Measurements from ENCODE around the gene DYNLT4.
A peak's percentile ranks its signal among the peaks of the same experiment; 100 is the strongest.
"Not testable (repeated sequence)": the region's sequence is repeated elsewhere in the genome, so short reads cannot be mapped to it uniquely, and the experiment has no call there.

Gene DYNLT4

DNA sequence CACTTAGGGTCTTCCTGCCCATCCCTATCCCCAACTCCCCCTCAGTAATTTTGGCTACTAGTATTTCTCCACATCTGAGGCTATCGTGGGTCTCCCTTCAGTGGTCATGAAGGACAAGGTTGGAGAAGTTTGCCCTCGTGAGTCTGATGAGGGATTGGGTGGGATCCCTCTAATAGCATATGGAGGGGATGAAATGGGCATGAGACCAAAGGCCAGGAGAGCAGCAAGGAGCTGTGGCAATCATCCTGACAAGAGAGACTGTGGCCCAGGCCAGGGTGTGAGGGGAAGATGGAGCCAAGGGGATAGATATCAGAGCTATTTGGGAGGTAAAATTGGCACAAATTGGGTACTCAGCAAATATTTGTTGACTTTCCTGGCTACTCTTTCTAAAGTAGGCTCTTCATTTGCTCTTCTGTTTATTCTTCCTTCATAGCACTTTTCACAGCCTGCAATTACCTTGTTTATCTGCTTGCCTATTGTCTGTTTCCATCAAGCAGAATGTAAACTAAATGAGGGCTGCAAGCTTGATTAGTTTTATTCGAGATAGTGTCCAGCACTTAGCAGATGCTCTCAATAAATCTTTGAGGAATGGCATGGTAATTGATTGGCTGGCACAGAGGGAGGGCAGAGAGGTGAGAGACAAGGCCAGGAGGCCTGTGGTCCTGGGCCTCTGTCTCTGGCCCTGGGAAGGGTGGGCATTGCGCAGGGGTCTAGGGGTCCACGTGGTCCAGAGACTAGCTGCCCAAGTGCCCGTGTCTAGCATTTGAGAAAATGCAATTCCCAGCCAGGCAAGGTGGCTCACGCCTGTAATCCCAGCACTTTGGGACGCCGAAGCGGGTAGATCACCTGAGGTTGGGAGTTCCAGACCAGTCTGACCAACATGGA lies 8.4 kb downstream of the DYNLT4 start:
- peaks cover 33% of the 10 kb centered on the region for H3K4me1 Mint-ChIP-seq (ENCODE audit: low read depth)
- no peaks in the 10 kb centered on the region for H3K27me3 Mint-ChIP-seq
- peak overlapping the region; percentile 99 for H3K27ac Mint-ChIP-seq
- no peak overlapping the region for H3K4me3 Mint-ChIP-seq
- H3K9me3 Mint-ChIP-seq, result no peaks in the 10 kb centered on the region
- peak; percentile 27 for DNase-seq
- H3K36me3 Mint-ChIP-seq (ENCODE audit: low read depth), result peaks cover 33% of the 10 kb centered on the region

DNA sequence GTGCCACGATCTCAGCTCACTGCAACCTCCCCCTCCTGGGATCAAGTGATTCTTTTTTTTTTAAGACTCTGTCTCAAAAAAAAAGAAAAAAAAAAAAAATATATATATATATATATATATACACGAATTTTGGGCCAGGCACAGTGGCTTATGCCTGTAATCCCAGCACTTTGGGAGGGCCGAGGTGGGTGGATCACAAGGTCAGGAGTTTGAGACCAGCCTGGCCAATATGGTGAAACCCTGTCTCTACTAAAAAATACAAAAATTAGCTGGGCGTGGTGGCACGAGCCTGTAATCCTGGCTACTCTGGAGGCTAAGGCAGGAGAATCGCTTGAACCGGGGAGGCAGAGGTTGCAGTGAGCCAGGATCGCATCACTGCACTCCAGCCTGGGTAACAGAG lies 9.3 kb downstream of the DYNLT4 start:
- Mint-ChIP-seq H3K4me1 (ENCODE audit: low read depth) (peaks cover 25% of the 10 kb centered on the region), H3K36me3 (ENCODE audit: low read depth) (peaks cover 25% of the 10 kb centered on the region)
- H3K27me3 Mint-ChIP-seq, H3K27ac Mint-ChIP-seq, H3K9me3 Mint-ChIP-seq, H3K4me3 Mint-ChIP-seq: not testable (repeated sequence)
- DNase-seq, result peak; percentile 14

- no peaks in the 10 kb centered on the region for H3K36me3 Mint-ChIP-seq (ENCODE audit: low read depth)
- H3K9me3 Mint-ChIP-seq, result no peaks in the 10 kb centered on the region
- no peak overlapping the region for H3K4me3 Mint-ChIP-seq
- H3K4me1 Mint-ChIP-seq (ENCODE audit: low read depth), result no peaks in the 10 kb centered on the region
- DNase-seq, result no peak
- H3K27ac Mint-ChIP-seq, result no peak overlapping the region
- H3K27me3 Mint-ChIP-seq, result no peaks in the 10 kb centered on the region
These were observed 14.2 kb downstream of the DYNLT4 start for GRCh38 chr1:44792736-44793502.

GRCh38 chr1:44790968-44791801 lies 16.0 kb downstream of the DYNLT4 start:
- H3K36me3 Mint-ChIP-seq (ENCODE audit: low read depth), result no peaks in the 10 kb centered on the region
- no peak for DNase-seq
- no peaks in the 10 kb centered on the region for H3K27me3 Mint-ChIP-seq
- H3K9me3 Mint-ChIP-seq, result no peaks in the 10 kb centered on the region
- peaks cover 5% of the 10 kb centered on the region for H3K4me1 Mint-ChIP-seq (ENCODE audit: low read depth)
- H3K4me3 Mint-ChIP-seq, result no peak overlapping the region
- H3K27ac Mint-ChIP-seq, result no peak overlapping the region

DNA sequence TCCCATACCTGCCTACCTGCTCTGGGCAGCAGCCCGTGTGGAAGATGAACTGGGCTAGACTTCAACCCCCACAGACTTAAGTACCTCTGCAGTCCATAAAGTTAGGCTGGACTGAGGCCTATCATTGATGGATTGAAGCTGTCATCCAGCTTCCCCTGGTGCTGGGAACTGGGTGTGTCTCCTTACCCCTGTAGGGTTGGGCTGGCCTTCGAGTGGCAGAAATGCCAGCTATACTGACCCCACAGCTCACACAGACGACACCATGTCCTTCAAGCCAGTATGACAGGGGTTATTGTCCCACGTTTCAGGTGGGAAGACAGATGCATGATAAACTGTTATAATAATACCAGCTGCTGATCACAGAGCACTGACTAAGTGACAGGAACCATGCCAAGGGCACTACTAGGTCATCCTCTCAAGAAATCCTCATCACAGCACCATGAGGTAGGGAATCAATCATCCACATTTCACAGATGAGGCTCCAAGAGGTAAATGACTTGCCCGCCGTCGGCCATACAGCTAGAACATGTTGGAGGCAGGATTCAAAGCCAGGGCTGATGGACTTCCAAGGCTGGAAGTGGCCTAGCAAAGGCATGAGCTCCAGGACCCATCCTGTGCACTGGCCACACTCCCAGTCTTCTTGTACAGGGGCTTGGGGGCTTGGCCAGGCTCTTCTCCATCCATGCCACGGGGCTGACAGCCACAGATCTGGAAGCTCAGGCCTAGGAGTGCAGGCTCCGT lies 18.9 kb downstream of the DYNLT4 start, which contains the start of gene BEST4:
Gene BEST4, minus strand, starts transcription at position 51 of the 741 bp plus-strand sequence. CDS start 465 bp downstream, outside the sequence.
- no peak for DNase-seq
- H3K9me3 Mint-ChIP-seq, result no peaks in the 10 kb centered on the region
- no peak within 1 kb of the TSS for H3K27ac Mint-ChIP-seq
- H3K27me3 Mint-ChIP-seq, result no peaks in the 10 kb centered on the region
- H3K4me3 Mint-ChIP-seq, result no peak within 1 kb of the TSS
- H3K4me1 Mint-ChIP-seq (ENCODE audit: low read depth), result peaks cover 29% of the 10 kb centered on the region
- H3K36me3 Mint-ChIP-seq (ENCODE audit: low read depth), result peaks cover 3% of the 10 kb centered on the region

GRCh38 chr1:44787506-44787905 lies 19.6 kb downstream of the DYNLT4 start:
- no peak overlapping the region for H3K4me3 Mint-ChIP-seq
- DNase-seq, result no peak
- no peak overlapping the region for H3K27ac Mint-ChIP-seq

DNA sequence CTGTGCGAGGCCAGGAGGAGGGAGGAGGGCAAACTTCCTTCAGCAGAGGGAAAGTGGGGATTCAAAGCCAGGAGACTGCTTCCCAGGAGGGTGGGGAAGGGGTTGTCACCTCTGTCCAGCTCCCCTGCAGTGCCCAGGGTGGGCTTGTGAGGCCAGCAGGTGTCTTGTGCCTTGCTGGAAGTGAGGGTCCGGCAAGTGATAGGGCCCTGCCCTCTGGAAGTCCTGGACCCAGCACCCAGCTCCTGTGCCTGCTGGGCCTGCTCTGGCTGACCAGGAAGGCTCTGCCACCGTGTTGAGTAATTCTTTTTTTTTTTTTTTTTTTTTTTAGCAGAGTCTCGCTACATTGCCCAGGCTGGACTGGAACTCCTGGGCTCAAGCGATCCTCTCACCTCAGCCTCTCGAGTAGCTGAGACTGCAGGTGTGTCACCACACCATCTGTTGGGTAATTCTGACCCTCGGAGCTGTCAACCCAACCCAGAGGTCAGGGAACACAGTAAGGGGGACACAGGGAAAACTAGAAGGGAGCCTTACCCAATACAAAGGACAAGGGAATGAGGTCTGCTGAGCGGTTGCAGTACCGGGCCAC lies 20.2 kb downstream of the DYNLT4 start:
- DNase-seq, result no peak
- peaks cover 35% of the 10 kb centered on the region for H3K4me1 Mint-ChIP-seq (ENCODE audit: low read depth)
- no peaks in the 10 kb centered on the region for H3K9me3 Mint-ChIP-seq
- peaks cover 13% of the 10 kb centered on the region for H3K36me3 Mint-ChIP-seq (ENCODE audit: low read depth)
- no peaks in the 10 kb centered on the region for H3K27me3 Mint-ChIP-seq
- peak overlapping the region; percentile 90 for H3K27ac Mint-ChIP-seq
- peak overlapping the region; percentile 72 for H3K4me3 Mint-ChIP-seq

More at GRCh38 chr1:44787506-44787905, 19.6 kb downstream of the DYNLT4 start:
- Mint-ChIP-seq H3K4me1 (ENCODE audit: low read depth) (peaks cover 34% of the 10 kb centered on the region), H3K27me3 (no peaks in the 10 kb centered on the region), H3K9me3 (no peaks in the 10 kb centered on the region), H3K36me3 (ENCODE audit: low read depth) (peaks cover 9% of the 10 kb centered on the region)

DNA sequence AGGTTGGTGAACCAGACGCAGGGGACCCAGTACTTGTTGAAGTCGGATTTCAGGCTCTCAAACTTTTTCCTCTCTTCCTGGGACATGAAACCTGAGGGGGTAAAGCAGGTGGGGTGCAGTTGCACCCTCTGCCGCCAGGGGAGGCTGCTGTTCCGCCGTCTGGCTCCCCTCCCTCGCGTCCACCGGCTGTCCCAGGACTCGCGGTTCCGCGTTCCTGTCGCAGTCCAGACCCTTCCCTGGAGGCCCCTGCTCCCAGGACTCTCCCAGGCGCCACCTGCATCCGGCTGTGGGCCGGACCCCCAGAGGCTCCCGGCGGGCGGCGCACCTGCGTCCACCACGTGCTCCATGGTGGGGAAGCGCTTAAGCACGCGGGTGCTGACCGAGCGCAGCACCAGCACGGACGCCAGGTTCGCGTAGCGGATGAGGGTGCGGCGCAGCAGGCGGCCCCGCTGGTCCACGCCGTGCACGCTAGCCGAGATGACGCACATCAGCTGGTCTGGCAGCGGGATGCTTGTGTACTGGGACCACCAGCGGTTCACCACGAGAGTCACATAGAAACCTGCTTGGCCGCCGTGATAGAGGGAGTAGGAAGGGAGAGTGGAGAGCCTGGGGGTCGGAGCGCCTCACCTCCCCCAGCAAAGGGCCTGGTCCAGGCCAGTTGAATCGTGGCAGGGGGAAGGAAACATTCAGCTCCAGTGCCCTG lies 20.9 kb downstream of the DYNLT4 start:
- Mint-ChIP-seq H3K27ac (peak overlapping the region; percentile 90), H3K4me3 (peak overlapping the region; percentile 72), H3K4me1 (ENCODE audit: low read depth) (peaks cover 38% of the 10 kb centered on the region), H3K27me3 (no peaks in the 10 kb centered on the region), H3K9me3 (no peaks in the 10 kb centered on the region), H3K36me3 (ENCODE audit: low read depth) (peaks cover 19% of the 10 kb centered on the region)
- peak; percentile 90 for DNase-seq

GRCh38 chr1:44785501-44786137 lies 21.5 kb downstream of the DYNLT4 start:
- Mint-ChIP-seq H3K27me3 (no peaks in the 10 kb centered on the region), H3K4me3 (peak overlapping the region; percentile 72), H3K9me3 (no peaks in the 10 kb centered on the region), H3K4me1 (ENCODE audit: low read depth) (peaks cover 40% of the 10 kb centered on the region), H3K27ac (peak overlapping the region; percentile 90), H3K36me3 (ENCODE audit: low read depth) (peaks cover 26% of the 10 kb centered on the region)
- DNase-seq, result no peak

DNA sequence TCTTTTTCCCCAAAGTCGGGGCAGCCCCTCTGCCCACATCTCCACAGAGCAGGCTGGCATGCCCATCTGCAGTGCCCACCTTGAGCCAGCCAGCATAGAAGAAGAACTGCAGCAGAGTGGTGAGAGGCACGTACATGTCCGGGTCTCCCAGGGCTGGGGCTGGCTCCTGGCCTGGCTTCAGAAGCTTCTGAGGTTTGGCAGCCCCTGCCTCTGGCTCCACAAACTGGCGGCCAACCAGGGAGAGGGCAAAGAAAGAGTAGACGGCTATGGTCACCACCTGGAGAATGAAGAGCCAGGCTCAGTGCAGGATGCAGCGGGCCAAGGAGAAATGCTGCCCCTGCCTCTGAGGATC lies 22.1 kb downstream of the DYNLT4 start:
- DNase-seq, result no peak
- peak overlapping the region; percentile 90 for H3K27ac Mint-ChIP-seq
- no peaks in the 10 kb centered on the region for H3K27me3 Mint-ChIP-seq
- H3K4me3 Mint-ChIP-seq, result peak overlapping the region; percentile 63
- H3K9me3 Mint-ChIP-seq, result no peaks in the 10 kb centered on the region
- peaks cover 44% of the 10 kb centered on the region for H3K4me1 Mint-ChIP-seq (ENCODE audit: low read depth)
- H3K36me3 Mint-ChIP-seq (ENCODE audit: low read depth), result peaks cover 32% of the 10 kb centered on the region

DNA sequence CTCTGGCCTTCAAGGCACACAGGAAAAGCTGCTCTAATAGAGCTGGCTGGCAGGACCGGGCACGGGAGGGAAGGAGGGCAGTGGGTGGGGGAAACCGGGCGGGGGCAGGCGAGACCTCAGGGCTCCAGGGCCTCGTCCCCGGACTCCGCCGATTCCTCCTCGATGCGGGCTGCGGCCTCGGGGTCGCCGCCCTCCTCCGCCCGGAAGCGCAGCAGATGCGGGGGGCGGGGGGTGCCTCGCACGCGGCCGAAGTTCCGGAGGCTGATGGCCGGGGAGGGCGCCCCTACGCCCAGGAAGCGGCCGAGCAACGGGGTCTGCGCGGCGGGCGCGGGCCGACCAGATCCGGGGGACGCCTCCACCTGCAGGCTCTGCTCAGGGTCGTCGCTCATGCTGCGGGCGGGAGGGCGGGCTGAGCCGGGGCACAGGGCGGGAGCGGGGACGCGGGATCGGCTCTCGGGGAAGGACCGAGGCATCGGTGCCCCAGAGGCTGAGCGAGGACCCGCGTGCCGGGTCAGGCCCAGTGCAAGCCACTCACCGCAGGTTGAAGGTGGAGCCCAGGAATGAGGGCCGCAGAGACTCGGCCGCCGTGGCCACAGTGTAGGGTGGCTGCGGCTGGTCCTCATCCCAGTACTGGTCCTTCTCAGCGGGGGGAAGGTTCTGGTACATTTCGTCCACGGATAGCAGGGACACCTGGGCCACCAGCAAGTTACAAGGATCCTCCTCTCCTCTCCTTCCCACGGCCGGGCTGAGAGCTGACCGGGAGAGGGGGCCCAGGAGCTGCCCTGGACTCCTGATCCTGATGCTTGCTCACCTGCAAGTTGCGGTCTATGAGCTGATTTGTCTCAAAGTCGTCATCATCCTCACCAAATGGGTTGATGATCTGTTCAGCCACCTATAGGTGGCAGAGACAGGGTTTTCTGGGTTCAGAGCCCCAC lies 22.8 kb downstream of the DYNLT4 start:
- Mint-ChIP-seq H3K4me3 (peak overlapping the region; percentile 63), H3K27ac (peak overlapping the region; percentile 90), H3K27me3 (no peaks in the 10 kb centered on the region), H3K4me1 (ENCODE audit: low read depth) (peaks cover 44% of the 10 kb centered on the region), H3K9me3 (no peaks in the 10 kb centered on the region), H3K36me3 (ENCODE audit: low read depth) (peaks cover 39% of the 10 kb centered on the region)
- peak; percentile 65 for DNase-seq

- peaks cover 45% of the 10 kb centered on the region for H3K36me3 Mint-ChIP-seq (ENCODE audit: low read depth)
- H3K9me3 Mint-ChIP-seq, result no peaks in the 10 kb centered on the region
- H3K27me3 Mint-ChIP-seq, result no peaks in the 10 kb centered on the region
- no peak for DNase-seq
- H3K27ac Mint-ChIP-seq, result peak overlapping the region; percentile 66
- peaks cover 50% of the 10 kb centered on the region for H3K4me1 Mint-ChIP-seq (ENCODE audit: low read depth)
- H3K4me3 Mint-ChIP-seq, result peak overlapping the region; percentile 62
These were observed 23.5 kb downstream of the DYNLT4 start for GRCh38 chr1:44783697-44784093.

All from activated T-cell treated with anti-CD3 and anti-CD28 coated beads, Interleukin-2, amount 50 U/mL, for 24 hours (primary cell).